GM10266 (cell line): ENCODE data around the gene DCLK1.
"Not testable (repeated sequence)": the region's sequence is repeated elsewhere in the genome, so short reads cannot be mapped to it uniquely, and the experiment has no call there.

Experiments
- DNase-seq: peaks from one replicate; pipeline ENCODE4 v3.0.0; 2012; ENCODE audit errors: extremely low spot score
- CTCF ChIP-seq: IDR thresholded peaks from 2 replicates; pipeline ENCODE4 v1.5.1; 2012; ENCODE audit warnings: mild to moderate bottlenecking, low read depth; ENCODE audit not compliant: control insufficient read depth, insufficient read depth; ENCODE audit errors: missing control alignments

The DCLK1 gene

GRCh38 chr13:36115306-36115705, 15.9 kb downstream of the DCLK1 start:
- DNase-seq = no peak
- no peak for TF ChIP-seq CTCF

GRCh38 chr13:36114233-36114632, 16.9 kb downstream of the DCLK1 start:
- DNase-seq = no peak
- no peak for TF ChIP-seq CTCF

- no peak for TF ChIP-seq CTCF
- DNase-seq = no peak
These were observed 22.2 kb downstream of the DCLK1 start for GRCh38 chr13:36108954-36109353.

- TF ChIP-seq CTCF = no peak
- no peak for DNase-seq
These were observed 22.8 kb downstream of the DCLK1 start for GRCh38 chr13:36108342-36108741.

GRCh38 chr13:36107521-36107920, 23.7 kb downstream of the DCLK1 start:
- TF ChIP-seq CTCF = no peak

GRCh38 chr13:36105726-36106125, 25.5 kb downstream of the DCLK1 start:
- TF ChIP-seq CTCF = no peak
- DNase-seq = no peak

More at GRCh38 chr13:36107521-36107920, 23.7 kb downstream of the DCLK1 start:
- DNase-seq = no peak

- no peak for DNase-seq
- TF ChIP-seq CTCF = no peak
These were observed 28.5 kb downstream of the DCLK1 start for GRCh38 chr13:36102721-36103120.

DNA sequence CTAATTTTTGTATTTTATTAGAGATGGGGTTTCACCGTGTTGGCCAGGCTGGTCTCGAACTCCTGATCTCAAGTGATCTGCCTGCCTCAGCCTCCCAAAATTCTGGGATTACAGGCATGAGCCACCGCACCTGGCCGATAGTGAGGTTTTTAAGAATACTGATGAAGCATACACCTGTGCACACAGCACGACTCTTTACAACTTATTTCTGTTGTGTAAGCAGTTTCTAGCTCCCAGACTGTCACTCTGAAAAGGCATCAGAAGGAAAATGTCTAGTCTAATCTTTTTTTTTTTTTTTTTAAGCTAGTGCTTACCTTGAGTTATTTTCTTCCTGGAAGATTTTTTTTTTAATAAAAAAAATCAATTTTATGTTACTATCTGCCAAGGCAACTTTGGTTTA, 29.3 kb downstream of the DCLK1 start:
- DNase-seq = not testable (repeated sequence)
